GM21737 (cell line): ENCODE measurements around the gene TTC23.
"Not testable (repeated sequence)": the region's sequence is repeated elsewhere in the genome, so short reads cannot be mapped to it uniquely, and the experiment has no call there.

Experiments used
- ATAC-seq: cut with Tn5 transposase; IDR thresholded peaks from one replicate; pipeline ENCODE4 v1.9.1; 2021; ENCODE audit warnings: mild to moderate bottlenecking, moderate library complexity; ENCODE audit not compliant: unreplicated experiment

The TTC23 gene

DNA sequence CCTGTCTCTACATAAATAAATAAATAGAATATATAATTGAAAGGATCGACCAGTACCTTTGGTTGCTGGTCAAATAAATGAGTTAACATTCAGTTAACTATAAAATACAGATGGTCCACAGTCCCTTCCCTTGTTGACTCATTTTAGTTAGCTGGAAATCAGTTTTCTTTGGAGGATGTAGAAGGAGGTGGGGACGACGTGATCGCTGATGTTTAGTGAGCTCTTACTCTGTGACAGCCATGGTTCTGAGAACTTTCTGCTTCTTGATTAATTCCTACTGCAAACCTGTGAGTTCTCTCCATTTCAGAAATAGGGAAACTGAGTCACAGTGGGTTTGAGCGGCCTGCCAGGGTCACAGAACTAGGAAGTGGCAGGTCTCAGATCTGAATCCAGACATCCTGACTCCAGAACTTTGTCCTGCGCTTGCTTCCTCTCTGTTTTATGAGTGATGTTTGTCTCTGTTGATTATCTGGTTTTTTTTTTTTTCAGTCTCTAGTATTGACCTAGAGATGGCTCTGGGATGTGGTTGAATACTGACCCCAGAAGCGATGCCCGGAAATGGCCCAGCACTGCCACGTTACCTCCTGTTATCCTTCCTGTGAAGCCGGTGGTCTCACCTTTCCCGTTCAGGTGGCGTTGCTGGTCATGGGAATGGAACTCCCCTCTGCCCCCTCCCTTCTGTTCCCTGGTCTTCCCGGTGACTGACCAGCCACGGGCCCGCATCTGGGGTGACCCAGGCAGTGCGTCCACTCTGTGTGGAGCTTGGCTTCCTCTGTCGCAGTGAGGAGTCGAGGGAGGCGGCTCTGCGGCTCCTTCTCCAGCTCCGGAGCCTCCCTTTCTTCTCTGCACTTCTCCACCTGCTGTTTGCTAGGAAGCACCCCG lies 126.3 kb downstream of the TTC23 start:
- ATAC-seq = no peak

DNA sequence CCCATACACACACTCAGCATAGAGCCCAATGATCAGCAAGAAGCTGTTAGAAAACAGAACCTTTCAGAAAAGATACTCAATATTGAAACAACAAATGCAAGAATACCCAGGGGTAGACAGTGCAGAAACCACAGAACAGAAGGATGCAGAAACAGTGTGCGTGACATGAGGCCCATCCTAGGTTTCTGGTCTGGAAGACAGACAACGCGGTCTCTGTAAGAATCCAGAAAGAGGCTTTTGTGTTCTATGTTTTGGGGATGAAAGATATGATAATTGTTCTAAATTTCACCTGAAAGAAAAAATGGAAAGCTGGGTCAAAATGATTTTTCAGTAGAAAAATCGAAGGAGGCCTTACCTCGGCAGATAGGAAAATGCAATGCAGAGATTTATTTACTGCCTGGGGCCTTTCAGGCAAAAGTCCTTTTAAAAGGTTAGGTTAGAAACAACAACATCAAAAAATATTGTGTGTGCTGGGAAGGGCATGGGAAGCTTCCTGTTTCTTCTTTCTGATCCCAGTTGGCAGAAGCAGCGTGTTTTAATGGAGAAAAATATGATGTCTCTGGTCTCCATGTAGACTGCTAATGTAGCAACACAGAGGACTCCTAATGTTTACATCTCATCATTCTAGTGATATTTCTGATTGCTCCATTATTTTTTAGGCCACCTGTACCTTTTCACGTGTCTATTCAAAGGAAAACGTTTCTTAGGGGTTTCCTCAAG lies 127.5 kb downstream of the TTC23 start:
- no peak for ATAC-seq

DNA sequence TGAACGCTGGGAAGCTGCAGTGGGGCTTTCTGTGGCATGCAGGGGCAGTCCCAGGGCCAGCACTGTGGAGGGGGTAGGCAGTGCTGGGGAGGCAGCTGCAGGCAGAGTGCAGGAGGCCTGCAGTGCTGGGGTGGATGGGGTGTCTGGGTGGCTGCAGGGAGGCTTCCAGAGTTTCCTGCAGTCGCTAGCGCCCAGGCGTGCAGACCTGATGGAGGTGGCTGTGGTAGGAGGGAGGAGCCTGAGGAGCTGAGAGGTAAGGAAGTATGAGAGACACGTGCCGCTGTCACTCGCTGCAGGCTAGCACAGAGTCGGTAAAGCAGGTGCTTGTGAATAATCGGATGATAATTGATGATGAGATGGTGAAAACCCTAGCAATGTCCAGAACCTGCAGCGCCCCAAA lies 128.2 kb downstream of the TTC23 start:
- no peak for ATAC-seq

DNA sequence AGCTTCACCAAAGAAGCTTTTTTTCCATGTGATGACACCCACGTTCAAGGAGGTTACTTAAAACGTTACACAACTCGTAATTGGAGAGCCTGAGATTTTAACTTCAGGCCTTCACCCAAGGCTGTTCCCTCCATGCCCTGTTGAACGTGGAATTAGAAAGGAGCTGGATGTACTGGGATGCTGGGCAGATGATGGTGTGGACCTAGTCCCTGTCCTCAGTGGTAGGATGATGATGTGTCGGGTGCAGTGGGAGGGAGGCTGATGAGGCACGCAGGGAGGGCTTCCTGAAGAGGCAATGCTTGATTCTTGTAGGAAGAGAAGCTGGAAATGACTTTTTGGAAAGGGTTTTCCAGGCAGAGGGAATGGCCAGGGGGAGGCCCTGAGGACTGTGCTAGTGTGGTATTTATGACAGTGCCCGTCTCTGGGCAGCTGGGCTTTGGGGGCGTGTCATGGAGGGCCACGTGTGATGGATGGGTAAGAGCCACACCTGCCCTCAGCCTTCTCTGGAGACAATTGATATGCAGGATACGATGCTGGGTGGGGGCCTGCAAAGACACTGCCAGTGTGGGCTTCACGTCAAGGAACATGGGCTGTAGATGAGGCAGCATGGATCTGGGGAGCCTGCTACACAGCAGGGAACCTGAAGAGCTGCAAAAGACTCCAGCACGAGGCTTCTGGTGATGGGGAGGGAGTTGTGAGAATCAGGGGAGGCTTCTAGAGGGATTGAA lies 129.2 kb downstream of the TTC23 start:
- no peak for ATAC-seq

DNA sequence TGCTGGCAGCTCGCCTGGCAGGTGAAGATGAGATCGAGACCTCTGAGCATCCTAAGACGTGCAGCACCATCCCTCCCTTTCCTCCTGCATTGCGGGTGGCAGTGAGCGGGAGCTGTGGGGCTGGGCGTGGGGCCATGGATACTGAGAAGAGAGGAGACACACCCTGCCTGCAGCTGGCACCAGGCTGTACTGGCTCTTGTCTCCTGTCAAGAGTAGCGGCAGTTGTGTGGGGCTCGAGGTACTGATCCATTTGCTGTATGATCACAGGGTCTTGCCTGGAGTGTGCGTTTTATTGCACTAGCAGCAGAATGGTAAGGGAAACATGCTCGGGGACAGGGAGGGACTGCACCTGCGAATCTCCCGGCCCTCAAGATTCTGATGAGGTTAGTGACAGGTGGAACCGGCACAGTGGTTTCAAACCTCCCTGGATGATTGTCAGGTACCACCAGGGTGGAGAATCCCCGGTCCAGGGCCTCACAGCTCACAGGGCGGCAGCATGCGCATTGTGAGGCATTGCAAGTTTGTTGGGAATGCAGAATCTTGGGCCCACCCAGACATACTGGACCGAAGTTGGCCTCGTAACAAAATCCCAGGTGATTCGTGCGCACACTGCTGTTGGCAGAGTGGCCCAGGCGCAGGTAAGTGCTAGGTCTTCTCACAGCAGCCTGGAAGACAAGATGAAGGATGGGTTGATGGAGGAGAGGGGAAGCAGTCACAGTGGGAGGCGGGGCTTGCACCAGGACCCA lies 130.4 kb downstream of the TTC23 start:
- ATAC-seq = no peak

DNA sequence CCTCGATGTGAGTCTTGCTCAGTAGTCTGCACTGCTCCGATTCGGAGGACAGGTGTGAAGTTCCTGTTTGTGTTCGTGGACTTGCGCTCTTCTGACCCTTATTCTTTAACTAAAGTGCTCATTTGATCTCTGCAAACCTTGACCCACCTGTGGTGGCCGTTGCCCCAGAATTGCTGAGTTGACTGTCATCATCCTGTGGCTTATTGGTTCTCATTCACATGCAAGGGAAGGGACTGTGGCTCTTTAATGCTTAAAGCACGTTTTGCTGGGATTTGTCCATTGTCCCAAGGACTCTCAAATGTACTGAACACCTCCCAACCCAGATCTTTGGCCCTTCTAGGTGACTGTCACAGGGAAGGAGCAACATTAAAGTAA lies 131.1 kb downstream of the TTC23 start:
- no peak for ATAC-seq

DNA sequence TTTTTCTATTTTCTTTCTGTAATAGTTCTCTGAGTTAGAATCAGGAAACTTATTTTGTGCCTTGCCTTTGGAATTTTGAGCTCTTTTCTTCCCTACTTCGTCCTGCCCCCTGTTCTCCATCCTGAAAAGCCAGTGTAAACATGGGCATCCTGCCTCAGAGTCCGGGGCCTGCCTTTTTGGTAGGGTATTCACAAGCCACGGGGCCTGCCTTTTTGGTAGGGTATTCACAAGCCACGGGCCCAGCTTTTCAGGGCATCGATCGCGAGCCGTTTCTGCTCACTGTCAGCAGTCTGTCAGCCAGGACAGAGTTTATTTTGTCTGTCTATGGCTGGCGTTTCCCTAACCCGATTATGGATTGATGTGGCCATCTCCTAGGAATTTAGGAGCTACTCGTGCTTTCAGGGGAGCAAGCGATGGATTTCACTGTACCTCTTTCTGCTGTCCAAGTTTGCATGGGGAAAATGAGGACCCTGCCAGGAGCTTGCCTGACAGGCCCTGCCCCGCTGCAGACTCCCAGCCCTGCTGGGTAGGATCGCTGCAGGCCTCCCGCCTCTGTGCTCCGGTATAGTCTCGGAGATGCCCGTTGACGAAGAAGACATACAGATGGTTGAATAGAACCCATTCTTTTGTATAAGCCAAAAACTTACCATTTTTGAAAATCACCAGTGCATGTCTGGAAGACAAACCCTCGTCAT lies 131.7 kb downstream of the TTC23 start:
- no peak for ATAC-seq

DNA sequence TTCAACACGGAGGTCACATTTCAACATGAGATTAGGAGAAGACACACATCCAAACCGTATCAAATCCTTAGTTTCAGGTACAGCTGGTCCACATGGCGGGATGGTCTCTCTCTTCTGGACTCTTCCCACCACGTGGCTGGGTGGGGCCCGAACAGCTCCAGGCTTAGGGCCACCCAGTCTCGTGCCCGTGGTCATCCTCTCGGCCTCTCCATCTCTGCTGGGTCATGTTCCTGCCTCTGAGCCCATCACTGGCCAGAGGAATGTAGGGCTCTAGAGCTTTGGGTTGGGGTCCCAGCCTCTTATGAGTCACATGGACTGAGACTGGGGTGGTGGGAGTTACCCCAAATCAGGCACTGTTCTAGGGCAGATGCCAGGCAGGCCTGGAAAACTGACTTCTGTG lies 132.3 kb downstream of the TTC23 start:
- no peak for ATAC-seq

DNA sequence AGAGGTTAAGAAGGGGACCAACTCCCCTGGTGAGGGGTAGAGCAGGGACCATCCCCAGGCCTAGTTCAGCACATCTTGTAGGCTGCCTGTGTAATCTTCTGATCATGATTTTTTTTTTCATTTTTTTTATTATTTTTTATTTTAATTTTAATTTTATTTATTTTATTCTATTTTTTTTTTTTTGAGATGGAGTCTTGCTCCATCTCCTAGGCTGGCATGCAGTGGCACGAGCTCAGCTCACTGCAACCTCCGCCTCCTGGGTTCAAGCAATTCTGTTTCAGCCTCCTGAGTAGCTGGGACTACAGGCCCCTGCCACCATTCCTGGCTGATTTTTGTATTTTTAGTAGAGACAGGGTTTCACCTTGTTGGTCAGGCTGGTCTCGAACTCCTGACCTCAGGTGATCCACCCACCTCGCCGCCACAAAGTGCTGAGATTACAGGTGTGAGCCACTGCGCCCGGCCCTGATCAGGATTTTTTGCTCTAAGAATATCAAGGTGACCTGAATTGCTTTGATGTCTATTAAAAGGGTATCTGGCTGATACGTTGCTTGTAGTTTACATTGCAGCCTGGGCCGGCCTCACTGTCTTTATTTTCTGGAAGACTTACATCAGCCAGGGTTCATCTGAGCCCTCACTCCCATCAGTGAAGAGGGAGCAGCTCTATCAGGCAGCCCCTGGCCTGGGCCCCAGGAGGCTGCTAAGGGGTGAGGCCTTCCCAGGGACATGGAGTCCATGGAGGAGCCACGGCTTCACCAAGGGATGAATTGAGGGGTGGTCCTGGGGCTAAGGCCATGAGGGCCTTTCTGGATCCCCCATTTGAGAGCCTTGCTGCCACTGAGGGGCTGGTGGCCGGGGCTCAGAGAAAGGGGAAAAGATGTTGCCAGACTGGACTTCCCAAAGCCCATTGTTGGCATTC lies 133.8 kb downstream of the TTC23 start:
- no peak for ATAC-seq

DNA sequence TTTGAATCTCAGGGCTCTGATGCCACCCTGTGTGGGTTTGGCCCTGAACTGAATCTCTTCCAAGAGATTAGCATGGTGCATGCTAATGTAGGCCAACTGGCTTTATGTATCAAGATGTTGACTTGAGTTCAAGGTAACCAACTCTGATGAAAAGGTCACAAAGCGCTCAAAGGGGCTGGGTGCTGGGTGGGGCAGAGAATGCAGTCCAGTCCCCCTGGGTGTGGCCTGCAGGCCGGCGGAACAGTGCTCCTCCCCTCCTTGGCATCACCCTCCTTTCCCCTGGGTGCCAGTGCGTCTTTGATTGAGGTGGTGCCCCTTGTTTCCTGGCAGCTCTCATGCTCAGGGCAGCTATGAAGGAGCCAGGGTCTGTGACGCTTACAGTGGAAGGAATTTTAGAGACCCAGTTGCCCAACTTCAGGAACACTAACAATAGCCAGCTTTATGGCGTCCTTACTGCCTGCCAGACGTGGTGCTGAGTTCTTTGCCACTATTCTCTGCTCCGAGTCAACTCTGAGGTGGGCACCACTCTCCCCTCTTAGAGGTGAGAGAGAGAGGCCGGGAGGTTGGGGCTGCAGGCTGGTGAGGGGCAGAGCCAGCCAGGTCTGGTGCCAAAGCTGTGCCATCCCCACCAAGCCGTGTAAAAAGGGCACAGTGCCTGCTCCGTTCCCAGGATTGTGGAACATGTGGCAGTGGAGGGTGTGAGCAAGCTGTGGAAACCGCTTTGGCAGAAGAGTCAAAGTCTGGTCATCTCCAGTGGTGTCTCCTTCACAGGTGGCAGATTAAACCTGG lies 134.7 kb downstream of the TTC23 start:
- ATAC-seq = no peak

DNA sequence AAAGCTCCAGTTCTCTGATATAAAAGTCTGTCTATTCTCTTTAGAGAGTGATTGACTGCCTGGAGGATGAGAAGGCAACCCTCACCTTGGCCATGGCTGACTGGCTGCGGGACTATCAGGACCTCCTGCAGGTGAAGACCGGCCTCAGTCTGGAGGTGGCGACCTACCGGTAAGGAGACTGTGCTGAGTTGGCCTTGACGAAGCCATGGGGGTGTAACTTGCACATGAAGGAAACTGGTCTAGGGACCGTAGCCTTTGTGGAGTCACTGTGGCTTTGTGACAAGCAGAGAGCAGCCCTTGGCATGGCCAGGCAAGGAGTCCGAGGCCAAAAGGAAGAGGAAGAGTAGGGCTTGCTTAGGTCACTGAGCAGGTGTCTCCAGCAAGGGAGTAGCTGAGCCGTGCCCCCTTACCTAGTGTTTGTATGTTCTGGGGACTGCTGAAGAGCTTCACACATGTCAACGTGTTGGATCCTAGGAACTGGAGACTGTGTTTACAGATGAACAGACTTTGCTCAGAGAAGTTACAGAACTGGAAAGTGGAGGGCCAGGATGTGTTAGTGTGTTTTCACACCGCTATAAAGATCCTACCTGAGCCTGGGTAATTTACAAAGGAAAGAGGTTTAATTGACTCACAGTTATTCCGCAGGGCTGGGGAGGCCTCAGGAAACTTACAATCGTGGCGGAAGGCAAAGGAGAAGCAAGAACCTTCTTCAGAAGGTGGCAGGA lies 135.7 kb downstream of the TTC23 start:
- no peak for ATAC-seq

DNA sequence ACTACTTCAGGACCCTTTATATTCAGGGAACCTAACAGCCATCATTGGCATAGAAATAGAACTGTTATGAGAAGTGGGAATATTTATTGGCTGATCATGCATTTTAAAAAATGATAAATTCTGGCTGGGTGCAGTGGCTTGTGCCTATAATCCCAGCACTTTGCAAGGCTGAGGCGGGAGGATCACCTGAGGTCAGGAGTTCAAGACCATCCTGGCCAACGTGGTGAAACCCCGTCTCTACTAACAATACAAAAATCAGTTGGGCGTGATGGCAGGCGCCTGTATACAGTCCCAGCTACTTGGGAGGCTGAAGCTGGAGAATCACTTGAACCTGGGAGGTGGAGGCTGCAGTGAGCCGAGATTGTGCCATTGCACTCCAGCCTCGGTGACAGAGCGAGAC lies 137.7 kb downstream of the TTC23 start:
- ATAC-seq = not testable (repeated sequence)

DNA sequence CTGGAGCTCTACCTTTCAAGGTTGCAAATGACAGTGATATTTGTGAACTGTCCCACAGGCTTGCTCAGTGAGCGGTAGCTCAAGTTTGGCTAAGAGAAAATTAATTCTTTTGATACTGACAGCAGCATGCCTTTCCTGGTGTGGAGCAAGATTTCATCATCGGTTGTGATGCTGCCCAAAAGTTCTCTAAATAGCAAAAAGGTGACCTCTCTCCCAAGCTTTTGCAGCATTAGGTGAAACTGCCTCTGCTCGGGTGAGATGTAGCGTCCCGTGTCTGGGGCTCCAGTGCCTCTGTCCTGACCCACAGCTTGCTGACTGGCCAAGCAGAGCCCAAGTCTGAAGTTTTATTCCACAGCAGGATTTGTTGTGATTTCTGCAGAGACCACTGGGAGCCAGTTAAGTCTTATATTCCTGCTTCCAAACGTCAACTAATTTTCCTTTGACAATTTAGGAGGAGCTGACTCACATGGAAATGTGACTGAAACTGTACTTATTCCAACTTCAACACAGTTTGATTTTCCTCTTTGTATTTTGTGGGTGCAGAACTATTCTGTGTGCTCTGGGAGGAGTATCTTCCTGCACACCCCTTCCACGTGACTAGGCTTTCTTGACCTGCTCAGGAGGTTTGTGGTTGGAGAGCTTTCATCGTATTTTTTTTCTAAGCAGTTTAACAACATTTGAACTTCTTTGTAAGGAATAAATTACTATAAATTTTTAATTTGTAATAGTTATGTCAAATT lies 138.6 kb downstream of the TTC23 start:
- ATAC-seq = no peak

DNA sequence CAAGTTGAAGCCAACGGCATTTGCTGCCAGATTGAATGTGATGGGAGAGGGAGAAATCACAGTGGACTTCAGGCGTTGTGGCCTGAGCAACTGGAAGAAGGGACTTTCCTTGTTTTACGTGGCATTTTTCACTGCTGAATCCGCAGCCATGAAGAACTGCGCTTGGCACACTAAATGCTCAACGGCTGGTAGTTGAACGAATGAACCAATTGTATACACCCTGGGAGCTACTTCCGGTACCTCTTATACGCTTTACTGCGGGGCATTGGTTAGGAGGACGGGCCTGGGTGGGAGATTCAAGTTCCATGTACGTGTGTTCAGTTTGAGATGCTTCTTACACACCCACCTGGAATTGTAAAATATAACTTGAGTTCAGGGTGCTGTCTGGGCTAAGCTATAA lies 139.3 kb downstream of the TTC23 start:
- ATAC-seq = no peak

DNA sequence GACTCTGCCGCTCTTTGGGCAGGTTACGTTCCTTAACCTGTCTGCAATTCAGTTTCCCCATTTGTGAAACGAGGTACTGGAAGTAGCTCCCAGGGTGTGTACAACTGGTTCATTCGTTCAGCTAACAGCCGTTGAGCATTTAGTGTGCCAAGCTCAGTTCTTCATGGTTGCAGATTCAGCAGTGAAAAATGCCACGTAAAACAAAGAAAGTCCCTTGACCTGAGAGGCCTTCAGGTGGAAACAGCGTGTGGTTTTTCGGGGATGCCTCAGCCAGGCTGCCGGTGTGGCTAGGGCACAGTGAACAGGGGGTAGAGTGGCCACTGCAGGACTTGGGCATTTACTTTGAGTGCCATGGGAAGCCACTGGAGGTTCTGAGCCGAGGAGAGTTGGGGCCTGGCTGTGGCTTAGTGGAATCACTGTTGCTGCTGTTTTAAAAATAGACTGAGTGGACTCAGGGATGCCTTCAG lies 139.8 kb downstream of the TTC23 start:
- no peak for ATAC-seq

DNA sequence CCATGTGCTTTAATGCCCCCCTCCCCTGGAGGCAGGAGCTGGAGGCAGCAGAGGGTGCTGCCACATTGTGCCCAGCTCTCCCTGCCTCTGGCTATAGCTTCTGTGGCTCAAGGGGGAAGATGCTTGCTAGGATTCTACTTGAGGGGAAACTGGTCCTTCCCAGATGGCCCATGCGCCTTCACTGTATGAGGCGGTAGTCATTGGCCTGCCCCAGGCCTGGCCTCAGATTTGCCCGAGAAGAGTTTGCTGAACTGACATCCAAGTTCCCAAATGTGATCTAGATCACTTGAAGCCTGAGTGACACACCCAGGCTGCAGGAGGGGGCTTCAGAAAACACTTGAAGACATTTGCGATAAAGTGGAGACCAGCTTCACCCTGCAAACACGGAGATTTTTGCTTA lies 140.4 kb downstream of the TTC23 start:
- no peak for ATAC-seq
